Measurements from ENCODE around the gene AASS.

- no peak for TF ChIP-seq CTCF (conservative IDR thresholded peaks at IDR 0.05; ENCODE audit: low read depth, low read length)
- TF ChIP-seq EZH2phosphoT487 (IDR thresholded peaks at IDR 0.05; ENCODE audit: borderline replicate concordance, low read length) = no peak
Measured at GRCh38 chr7:122137251-122138077, 6.6 kb downstream of the AASS start.
